GM12801 (cell line): Measurements from ENCODE around the gene IL19.

Source experiments
- CTCF ChIP-seq: IDR thresholded peaks from one replicate; pipeline ENCODE4 v1.5.1; 2011; ENCODE audit warnings: control low read depth; ENCODE audit not compliant: insufficient read length; ENCODE audit errors: extremely low read depth

IL19 gene

GRCh38 chr1:206771338-206771692 lies 742 bp downstream of the IL19 start:
- TF ChIP-seq CTCF: no peak

DNA sequence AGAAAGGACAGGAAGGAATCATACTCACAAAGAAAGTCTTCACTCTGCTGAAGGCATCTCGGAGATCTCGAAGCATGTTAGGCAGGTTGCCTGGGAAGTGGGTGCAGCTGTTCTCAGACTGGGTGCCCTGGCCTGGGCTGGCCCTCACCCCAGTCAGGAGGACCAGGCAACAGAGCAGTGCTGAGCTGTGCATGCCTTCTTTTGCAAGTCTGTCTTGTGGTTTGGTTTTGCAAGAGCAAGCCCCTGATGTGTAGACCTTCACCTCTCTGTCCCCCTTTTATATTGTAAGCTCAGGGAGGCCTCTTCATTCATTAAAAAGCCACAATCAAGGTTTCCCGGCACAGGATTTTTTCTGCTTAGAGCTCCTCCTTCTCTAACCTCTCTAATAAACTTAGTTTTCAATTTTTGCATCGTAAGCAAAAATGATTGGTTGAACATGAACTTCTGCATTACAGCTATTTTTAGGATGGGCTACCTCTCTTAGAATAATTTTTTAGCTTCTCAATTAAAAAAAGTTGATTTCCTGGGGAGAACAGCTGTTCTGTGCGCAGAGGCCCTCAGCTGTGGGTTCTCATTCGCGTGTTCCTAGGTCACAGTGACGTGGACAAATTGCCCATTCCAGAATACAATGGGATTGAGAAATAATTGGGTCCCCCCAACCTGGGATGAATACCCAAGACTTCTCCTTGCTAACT lies 1.8 kb downstream of the IL19 start, which contains the start of gene IL10:
Gene IL10 (minus strand): TSS at position 252 of the 695 bp plus-strand sequence. CDS start 59 bp downstream, at position 193.
- TF ChIP-seq CTCF: no peak

DNA sequence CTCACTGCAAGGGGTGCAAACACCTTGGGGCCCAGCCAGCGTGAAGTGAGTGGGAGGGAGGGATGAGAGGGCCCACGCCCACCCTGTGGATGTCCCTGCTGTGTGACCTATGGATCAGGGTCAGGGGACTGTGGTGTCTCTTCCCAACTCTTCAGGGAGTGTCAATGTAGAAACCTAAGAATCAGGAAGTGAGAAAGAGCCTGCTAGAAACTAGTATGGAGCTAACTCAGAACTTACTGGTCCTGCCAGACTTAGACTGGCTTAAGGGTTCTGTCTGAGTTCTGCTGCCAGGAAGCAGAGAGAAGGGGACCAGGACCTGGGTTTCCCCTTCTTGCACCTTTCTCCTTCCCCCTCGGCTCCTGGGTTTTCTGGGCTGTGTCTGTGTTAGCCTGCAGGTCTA lies 3.5 kb downstream of the IL19 start:
- no peak for TF ChIP-seq CTCF

- TF ChIP-seq CTCF: no peak
Observed at GRCh38 chr1:206776229-206776628, 5.7 kb downstream of the IL19 start.

GRCh38 chr1:206778031-206778430 lies 7.5 kb downstream of the IL19 start:
- TF ChIP-seq CTCF: no peak

GRCh38 chr1:206779638-206780037 lies 9.1 kb downstream of the IL19 start:
- TF ChIP-seq CTCF: no peak

- TF ChIP-seq CTCF: no peak
Observed at GRCh38 chr1:206782448-206782847, 11.9 kb downstream of the IL19 start.
